H9 (cell line): Measurements from ENCODE around the gene CFAP65. TPM values are rescaled to one million over a fixed set of nuclear protein-coding genes. Genes with fewer than 3 reads are reported as not detected.

Source experiments
- DNase-seq: peaks from one replicate; pipeline ENCODE4 v3.0.0-alpha.2; 2017
- H2AFZ ChIP-seq: one replicate; pipeline ENCODE4 v1.6.1; 2013; ENCODE audit warnings: mild to moderate bottlenecking, low read length, control low read depth, moderate library complexity
- H2AK5ac ChIP-seq: 2 replicates; pipeline ENCODE4 v1.6.1; 2013; ENCODE audit warnings: low read length, control low read depth, mixed read lengths; ENCODE audit not compliant: insufficient read length
- H2BK120ac ChIP-seq: one replicate; pipeline ENCODE4 v1.6.1; 2013; ENCODE audit warnings: low read depth, mild to moderate bottlenecking, low read length, control low read depth, inconsistent platforms; ENCODE audit not compliant: poor library complexity, severe bottlenecking
- H2BK12ac ChIP-seq: 2 replicates; pipeline ENCODE4 v1.6.1; 2013; ENCODE audit warnings: low read length, control low read depth, mixed read lengths, low read depth; ENCODE audit not compliant: insufficient read length
- H2BK15ac ChIP-seq: 2 replicates; pipeline ENCODE4 v1.6.1; 2013; ENCODE audit warnings: low read depth, low read length, control low read depth
- H2BK20ac ChIP-seq: one replicate; pipeline ENCODE4 v1.6.1; 2013; ENCODE audit warnings: low read depth, mild to moderate bottlenecking, low read length, control low read depth, inconsistent platforms; ENCODE audit not compliant: poor library complexity, severe bottlenecking
- H2BK5ac ChIP-seq: 2 replicates; pipeline ENCODE4 v1.6.1; 2013; ENCODE audit warnings: low read length, control low read depth, mixed read lengths; ENCODE audit not compliant: insufficient read length
- H3K14ac ChIP-seq: 2 replicates; pipeline ENCODE4 v1.6.1; 2013; ENCODE audit warnings: low read length, control low read depth; ENCODE audit not compliant: insufficient read depth
- H3K18ac ChIP-seq: 2 replicates; pipeline ENCODE4 v1.6.1; 2013; ENCODE audit warnings: low read depth, mild to moderate bottlenecking, mixed read lengths, low read length, control low read depth; ENCODE audit not compliant: insufficient read length
- H3K23ac ChIP-seq: 2 replicates; pipeline ENCODE4 v1.6.1; 2013; ENCODE audit warnings: low read length, control low read depth, mixed read lengths, low read depth; ENCODE audit not compliant: insufficient read length
- H3K23me2 ChIP-seq: 2 replicates; pipeline ENCODE4 v1.6.1; 2013; ENCODE audit warnings: low read depth, mild to moderate bottlenecking, mixed read lengths, low read length, control low read depth; ENCODE audit not compliant: insufficient read length, poor library complexity, severe bottlenecking
- H3K27ac ChIP-seq: 2 replicates; pipeline ENCODE4 v1.5.1; 2013; ENCODE audit warnings: low read length, control low read depth, mixed read lengths, low read depth; ENCODE audit not compliant: insufficient read length
- H3K27me3 ChIP-seq: 2 replicates; pipeline ENCODE4 v1.6.1; 2013; ENCODE audit warnings: low read length, control low read depth, inconsistent platforms; ENCODE audit not compliant: insufficient read depth
- H3K4ac ChIP-seq: 2 replicates; pipeline ENCODE4 v1.6.1; 2013; ENCODE audit warnings: low read depth, mild to moderate bottlenecking, control low read depth, inconsistent platforms, low read length, moderate library complexity
- H3K4me1 ChIP-seq: 2 replicates; pipeline ENCODE4 v1.6.1; 2013; ENCODE audit warnings: low read length, control low read depth, inconsistent platforms; ENCODE audit not compliant: insufficient read depth
- H3K4me2 ChIP-seq: 2 replicates; pipeline ENCODE4 v1.6.1; 2013; ENCODE audit warnings: low read length, control low read depth, mixed read lengths; ENCODE audit not compliant: insufficient read length, insufficient read depth
- H3K56ac ChIP-seq: 2 replicates; pipeline ENCODE4 v1.6.1; 2013; ENCODE audit warnings: low read depth, mild to moderate bottlenecking, mixed read lengths, low read length, control low read depth; ENCODE audit not compliant: insufficient read length
- H3K79me1 ChIP-seq: 2 replicates; pipeline ENCODE4 v1.6.1; 2013; ENCODE audit warnings: low read depth, mild to moderate bottlenecking, moderate library complexity, low read length, control low read depth, inconsistent platforms; ENCODE audit not compliant: insufficient read depth, poor library complexity, severe bottlenecking
- H3K79me2 ChIP-seq: 2 replicates; pipeline ENCODE4 v1.6.1; 2013; ENCODE audit warnings: low read length, control low read depth, inconsistent platforms; ENCODE audit not compliant: insufficient read depth
- H3K9ac ChIP-seq: 2 replicates; pipeline ENCODE4 v1.6.1; 2013; ENCODE audit warnings: low read length, control low read depth, mixed read lengths; ENCODE audit not compliant: insufficient read length; ENCODE audit errors: extremely low read depth
- H3K9me3 ChIP-seq: one replicate; pipeline ENCODE4 v1.6.1; 2013; ENCODE audit warnings: low read depth, low read length, inconsistent platforms; ENCODE audit not compliant: control insufficient read depth
- H3T11ph ChIP-seq: one replicate; pipeline ENCODE4 v1.6.1; 2013; ENCODE audit warnings: mild to moderate bottlenecking, low read length, control low read depth, inconsistent platforms
- H4K20me1 ChIP-seq: one replicate; pipeline ENCODE4 v1.6.1; 2013; ENCODE audit not compliant: control insufficient read depth, insufficient read length, insufficient read depth
- H4K5ac ChIP-seq: 2 replicates; pipeline ENCODE4 v1.6.1; 2013; ENCODE audit warnings: low read depth, mild to moderate bottlenecking, mixed read lengths, low read length, control low read depth; ENCODE audit not compliant: insufficient read length
- H4K8ac ChIP-seq: replicated peaks from 2 replicates; pipeline ENCODE4 v1.6.1; 2013; ENCODE audit warnings: low read length, control low read depth, mixed read lengths, low read depth; ENCODE audit not compliant: insufficient read length
- H4K91ac ChIP-seq: 2 replicates; pipeline ENCODE4 v1.6.1; 2013; ENCODE audit warnings: low read depth, mild to moderate bottlenecking, moderate library complexity, mixed read lengths, low read length, control low read depth; ENCODE audit not compliant: insufficient read length
- H3K27ac Mint-ChIP-seq, 3 experiments: 2 replicates in 2 of 3; 3 replicates in 1 of 3; pipeline ENCODE4 v1.8.0; 2020 to 2021; ENCODE audit warnings: mixed read lengths in 3 of 3, mild to moderate bottlenecking in 1 of 3, moderate library complexity in 1 of 3
- H3K27me3 Mint-ChIP-seq: 2 replicates; pipeline ENCODE4 v1.8.0; 2021; ENCODE audit warnings: low read depth, mild to moderate bottlenecking, moderate library complexity, mixed read lengths
- H3K36me3 Mint-ChIP-seq, 3 experiments: 2 replicates in 2 of 3; 3 replicates in 1 of 3; pipeline ENCODE4 v1.8.0; 2020 to 2021; ENCODE audit warnings: low read depth in 3 of 3, mixed read lengths in 3 of 3; ENCODE audit not compliant: insufficient read depth in 1 of 3
- H3K4me1 Mint-ChIP-seq, 2 experiments: 2 replicates each; pipeline ENCODE4 v1.8.0; 2020; ENCODE audit warnings: mixed read lengths in 2 of 2
- H3K4me3 Mint-ChIP-seq, 2 experiments: 2 replicates in 1 of 2; 3 replicates in 1 of 2; pipeline ENCODE4 v1.8.0; 2020 to 2021; ENCODE audit warnings: mild to moderate bottlenecking in 2 of 2, mixed read lengths in 2 of 2, moderate library complexity in 1 of 2
- H3K9me3 Mint-ChIP-seq, 2 experiments: 2 replicates in 1 of 2; 3 replicates in 1 of 2; pipeline ENCODE4 v1.8.0; 2020; ENCODE audit warnings: mild to moderate bottlenecking in 2 of 2, mixed read lengths in 2 of 2, moderate library complexity in 1 of 2
- CTCF ChIP-seq: fragments of 200-600 bp; sonication (generic); conservative IDR thresholded peaks from 3 replicates; pipeline ENCODE4 v1.8.0; 2021; ENCODE audit warnings: antibody characterized with exemption, mild to moderate bottlenecking
- WGBS: extraction: QIAGEN DNeasy Blood & Tissue Kit; methylation state at CpG from one replicate; pipeline ENCODE4 v1.1.7; 2013; ENCODE audit warnings: missing lambda C conversion rate, low lambda C conversion rate, mixed read lengths; ENCODE audit not compliant: insufficient read length; ENCODE audit errors: extremely low coverage; 5-methylcytosine and 5-hydroxymethylcytosine counted together
- total RNA-seq: library from RNA; stranded (reverse); gene quantifications from 2 replicates; pipeline ENCODE4 v1.2.1, GENCODE V29; 2021

Gene CFAP65
- total RNA-seq, 1 experiment from 2014 or later: 0.20 TPM

- Histone ChIP-seq H2AFZ (no peak overlapping the region), H2BK12ac (no peak overlapping the region), H3K79me1 (no peaks in the 10 kb centered on the region), H3K23ac (no peak overlapping the region), H2BK120ac (no peak overlapping the region), H2BK20ac (no peak overlapping the region), H3K23me2 (no peaks in the 10 kb centered on the region), H4K91ac (no peak overlapping the region), H3K9me3 (no peaks in the 10 kb centered on the region), H2BK5ac (no peak overlapping the region), H3K18ac (no peak overlapping the region), H3K14ac (no peak overlapping the region), H3K27me3 (no peaks in the 10 kb centered on the region), H4K5ac (no peak overlapping the region), H4K8ac (no peak overlapping the region), H3K4me1 (no peaks in the 10 kb centered on the region), H2BK15ac (no peak overlapping the region), H4K20me1 (no peaks in the 10 kb centered on the region), H2AK5ac (no peak overlapping the region), H3K56ac (no peak overlapping the region), H3K4me2 (no peak overlapping the region), H3K79me2 (no peaks in the 10 kb centered on the region), H3K9ac (no peak overlapping the region), H3K4ac (no peak overlapping the region), H3T11ph (no peak overlapping the region), H3K27ac (no peak overlapping the region)
- Mint-ChIP-seq H3K4me3 (no peak overlapping the region), H3K27me3 (peaks cover 13% of the 10 kb centered on the region), H3K4me1 (peaks cover 6 to 8% of the 10 kb centered on the region in 2 experiments; a peak in 3 of 4 replicates), H3K36me3 (peaks cover 0 to 17% (median 0%) of the 10 kb centered on the region in 3 experiments; a peak in 3 of 7 replicates), H3K27ac (no peak overlapping the region), H3K9me3 (no peaks in the 10 kb centered on the region)
- WGBS: no CpG with 5 or more reads among the region's 2 CpGs
- TF ChIP-seq CTCF: no peak
- DNase-seq: no peak
Measured at GRCh38 chr2:219079417-219079816, 38.1 kb upstream of the CFAP65 start.
